Stimulated activated CD4-positive, alpha-beta T cell treated with anti-CD3 and anti-CD28 coated beads, Interleukin-1b, Interleukin-23, amount 100 ng/mL, for 48 hours (primary cell): Measurements from ENCODE around the gene HOXC12.

ENCODE experiments used
- DNase-seq: peaks from one replicate; pipeline ENCODE4 v3.0.0-alpha.2; 2020

The HOXC12 gene

DNA sequence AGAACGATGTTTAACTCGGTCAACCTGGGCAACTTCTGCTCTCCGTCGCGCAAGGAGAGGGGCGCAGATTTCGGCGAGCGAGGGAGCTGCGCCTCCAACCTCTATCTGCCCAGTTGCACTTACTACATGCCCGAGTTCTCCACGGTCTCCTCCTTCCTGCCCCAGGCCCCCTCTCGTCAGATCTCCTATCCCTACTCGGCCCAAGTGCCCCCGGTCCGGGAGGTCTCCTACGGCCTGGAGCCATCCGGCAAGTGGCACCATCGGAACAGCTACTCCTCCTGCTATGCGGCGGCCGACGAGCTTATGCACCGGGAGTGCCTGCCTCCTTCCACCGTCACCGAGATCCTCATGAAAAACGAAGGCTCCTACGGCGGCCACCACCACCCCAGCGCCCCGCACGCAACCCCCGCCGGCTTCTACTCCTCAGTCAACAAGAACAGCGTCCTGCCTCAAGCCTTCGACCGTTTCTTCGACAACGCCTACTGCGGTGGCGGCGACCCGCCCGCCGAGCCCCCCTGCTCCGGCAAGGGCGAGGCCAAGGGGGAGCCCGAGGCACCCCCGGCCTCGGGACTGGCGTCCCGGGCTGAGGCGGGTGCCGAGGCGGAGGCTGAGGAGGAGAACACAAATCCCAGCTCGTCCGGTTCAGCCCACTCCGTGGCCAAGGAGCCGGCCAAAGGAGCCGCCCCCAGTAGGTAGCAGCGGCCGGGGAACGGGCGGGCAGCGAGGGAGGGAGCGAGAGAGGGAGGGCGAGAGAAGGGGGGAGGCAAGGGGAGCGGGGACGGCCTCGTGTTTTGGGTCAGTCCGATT lies 18.7 kb downstream of the HOXC12 start:
- DNase-seq: no peak

DNA sequence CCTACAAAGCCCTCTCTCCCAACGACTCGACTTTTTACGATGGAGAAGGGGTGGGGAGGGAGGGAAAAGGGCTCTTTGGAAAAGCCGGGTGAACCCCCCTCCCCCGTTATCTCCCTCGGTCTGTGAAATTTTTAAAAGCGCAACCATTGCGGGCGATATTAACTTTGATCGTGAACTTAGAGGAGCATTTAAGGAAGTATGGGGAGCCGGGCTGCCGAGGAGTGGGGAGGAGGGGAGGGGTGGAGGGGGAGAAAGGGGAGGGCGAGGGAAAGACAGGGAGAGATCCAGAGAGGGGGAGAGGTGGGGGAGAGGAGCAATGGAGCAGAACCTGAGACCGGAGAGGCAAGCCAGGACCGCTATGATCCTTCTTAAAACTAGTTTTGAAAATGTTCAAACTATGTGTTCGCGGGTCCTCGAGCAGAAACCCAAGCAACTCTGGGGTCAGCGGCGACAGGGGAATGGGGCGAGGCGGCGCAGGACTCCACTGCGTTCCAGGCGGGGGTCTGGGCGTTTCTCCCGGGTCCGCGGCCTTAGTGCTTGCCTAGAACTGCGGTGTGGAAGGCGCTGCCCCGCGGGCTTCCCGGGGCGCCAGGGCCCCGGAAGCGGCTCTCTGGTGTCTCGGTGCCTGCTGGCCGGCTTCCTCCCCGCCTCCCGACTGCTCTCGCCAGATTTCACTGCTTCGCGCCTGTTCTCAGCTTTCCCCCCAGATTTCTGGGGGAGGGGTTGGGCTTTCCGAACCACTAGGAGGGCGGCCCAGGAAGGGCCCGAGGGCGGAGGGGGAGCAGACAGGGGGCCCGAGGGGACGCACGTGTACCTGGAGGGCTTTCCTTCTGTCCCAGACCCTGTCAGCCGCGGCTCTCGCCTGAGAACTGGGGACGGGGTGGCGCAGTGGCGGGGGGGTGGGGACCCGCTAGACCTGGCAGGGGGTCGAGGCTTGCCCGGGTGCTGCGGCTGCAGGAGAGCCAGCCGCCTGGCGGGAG lies 19.7 kb downstream of the HOXC12 start, which contains the start of gene HOTAIR:
HOTAIR (minus strand) TSS at position 871 of the 980 bp plus-strand sequence.
- no peak for DNase-seq

DNA sequence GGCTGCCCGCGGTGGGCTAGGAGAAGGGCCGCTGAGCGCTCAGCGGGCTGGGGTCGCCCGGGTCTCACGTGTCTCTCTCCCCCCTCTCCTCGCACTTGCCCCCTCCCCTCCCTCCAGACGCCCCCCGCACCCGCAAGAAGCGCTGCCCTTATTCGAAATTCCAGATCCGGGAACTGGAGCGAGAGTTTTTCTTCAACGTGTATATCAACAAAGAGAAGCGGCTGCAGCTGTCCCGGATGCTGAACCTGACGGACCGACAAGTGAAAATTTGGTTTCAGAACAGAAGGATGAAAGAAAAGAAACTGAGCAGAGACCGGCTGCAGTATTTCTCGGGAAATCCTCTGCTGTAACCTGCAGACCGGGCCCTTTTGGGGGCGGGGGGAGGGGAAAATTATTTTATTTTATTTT lies 20.4 kb downstream of the HOXC12 start:
- no peak for DNase-seq

DNA sequence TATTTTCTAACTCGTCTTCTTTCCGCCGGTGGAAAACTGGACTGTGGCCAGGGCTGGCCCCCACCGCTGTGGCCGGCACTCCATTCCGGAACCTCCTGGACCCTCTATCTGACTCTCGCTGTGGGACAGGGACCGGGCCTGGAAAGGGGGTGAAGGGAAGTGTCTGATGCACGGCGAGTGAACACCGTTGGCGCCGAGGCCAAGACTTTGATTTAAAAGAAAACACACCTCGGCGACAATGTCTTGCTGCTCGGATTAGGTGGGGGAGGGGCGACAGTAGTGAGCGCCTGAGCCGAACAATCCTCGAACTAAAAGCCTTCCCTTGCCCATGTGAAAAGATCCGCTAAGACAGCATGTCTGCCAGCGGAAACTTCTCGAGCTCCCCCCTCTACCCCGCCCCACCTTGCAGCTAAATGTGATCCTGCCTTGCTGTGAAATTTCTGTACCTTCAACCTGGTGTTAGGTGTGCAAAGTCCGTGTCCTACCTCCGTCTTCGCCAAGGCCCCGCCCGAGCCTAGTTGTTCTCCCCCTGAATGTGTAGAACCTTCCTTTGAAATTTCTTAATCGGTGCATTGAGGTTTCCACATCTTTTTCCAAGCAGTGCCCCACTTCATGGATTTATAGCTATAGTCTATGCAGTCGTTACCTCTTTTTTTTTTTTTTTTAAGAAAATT lies 20.9 kb downstream of the HOXC12 start:
- no peak for DNase-seq

DNA sequence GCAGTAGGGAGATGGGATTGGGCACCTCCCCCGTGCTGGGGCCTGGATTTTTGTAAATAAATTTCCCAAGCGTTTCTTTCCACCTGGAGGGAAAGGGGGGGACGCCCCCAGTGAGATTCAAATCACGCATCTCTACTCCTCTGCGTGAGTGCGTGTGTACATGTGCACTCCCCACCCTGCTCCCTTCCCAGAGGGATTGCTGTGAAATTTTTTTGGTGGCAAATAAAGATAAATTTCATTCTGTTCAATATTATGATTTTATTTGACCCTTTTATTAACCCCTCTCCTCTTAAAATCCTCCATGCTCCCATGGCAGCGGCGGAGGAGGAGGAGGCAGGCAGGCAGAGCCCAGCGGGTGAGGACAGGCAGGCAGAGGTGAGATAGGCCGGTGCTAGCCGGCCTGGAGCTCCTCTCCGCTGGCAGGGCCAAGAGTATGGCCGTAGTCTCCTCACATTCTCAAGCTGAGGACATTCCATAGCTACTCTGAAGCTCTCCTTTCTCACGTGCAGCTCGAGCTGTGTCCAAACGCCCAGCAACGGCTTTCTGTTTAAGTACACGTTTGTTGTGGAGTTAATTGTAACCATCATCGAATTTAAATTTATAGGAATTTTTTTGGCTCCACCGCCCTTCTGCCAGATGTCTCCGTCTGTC lies 21.6 kb downstream of the HOXC12 start:
- no peak for DNase-seq

DNA sequence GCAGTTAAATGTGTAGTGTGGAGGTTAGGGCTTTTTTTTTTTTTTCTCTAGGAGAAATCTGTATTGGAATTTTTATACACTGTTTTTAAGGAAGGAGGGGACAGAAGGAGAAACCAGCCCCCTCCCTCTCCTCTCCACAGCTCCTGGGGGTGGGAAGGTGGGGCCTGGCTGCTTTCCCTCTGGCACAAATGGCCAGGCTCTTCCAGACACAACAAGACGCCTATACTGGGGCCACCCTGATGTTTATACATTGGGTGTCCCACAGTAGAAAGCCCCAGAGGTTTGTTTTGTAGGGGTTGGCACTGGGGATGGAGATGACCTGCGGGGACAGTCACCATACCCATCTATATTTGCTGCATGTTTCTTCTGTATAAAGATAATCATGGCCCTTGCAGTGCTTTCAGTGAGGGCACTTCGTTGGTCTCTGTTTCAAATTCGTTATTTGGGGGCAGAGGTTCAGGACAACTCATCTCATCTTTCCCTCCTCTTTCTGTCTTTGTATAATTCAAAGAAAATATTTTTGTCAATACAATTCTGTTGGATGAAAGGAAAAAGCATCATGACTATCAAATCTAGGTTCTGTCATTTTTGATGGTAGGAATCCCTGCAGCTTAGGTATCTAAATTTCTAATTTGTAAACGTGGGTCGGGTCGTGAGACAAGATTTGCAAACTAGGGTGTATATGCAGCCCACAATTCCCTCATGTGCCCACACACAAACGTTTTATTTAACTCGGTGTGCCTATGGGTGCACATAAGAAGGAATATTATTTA lies 22.3 kb downstream of the HOXC12 start:
- no peak for DNase-seq

DNA sequence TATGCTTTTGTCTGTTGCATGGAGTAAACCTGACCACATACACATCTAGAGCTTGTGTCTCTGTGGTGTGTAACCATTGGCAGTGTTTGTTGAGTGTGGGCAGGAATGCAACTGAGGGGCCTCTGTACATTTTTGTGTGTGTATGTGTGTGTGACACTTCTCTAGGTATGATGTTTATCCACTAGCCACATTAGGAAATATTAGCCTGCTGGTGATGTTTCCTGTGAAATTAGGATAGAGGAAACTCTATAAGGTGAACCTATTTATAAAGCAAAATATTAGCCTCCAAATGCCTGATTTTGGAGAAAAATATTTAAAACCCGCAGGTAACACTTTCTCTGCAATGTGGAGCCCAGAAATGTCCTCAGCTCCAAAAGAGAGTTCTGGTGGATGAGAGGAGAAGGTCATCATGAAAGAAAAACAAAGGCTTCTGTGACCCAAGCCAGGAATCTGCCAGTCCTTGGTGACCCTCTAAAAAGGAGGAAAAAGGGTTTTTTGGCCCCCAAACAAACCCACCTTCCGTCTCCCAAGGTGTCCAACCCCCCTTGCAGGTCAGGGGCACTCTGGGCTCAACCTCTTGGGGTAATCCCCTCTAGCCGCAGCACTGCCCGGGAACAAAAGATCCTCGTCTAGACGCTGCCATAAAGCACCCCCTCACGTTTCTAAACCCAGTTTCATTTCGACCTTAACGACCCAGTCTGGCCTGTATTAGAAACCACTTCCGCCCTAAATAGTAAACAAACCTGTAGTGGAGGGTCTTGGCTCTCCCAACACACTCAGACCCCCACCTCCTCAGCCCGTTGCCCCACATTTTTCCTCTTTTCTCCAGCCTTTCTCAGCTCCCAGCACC lies 23.1 kb downstream of the HOXC12 start:
- DNase-seq: no peak

DNA sequence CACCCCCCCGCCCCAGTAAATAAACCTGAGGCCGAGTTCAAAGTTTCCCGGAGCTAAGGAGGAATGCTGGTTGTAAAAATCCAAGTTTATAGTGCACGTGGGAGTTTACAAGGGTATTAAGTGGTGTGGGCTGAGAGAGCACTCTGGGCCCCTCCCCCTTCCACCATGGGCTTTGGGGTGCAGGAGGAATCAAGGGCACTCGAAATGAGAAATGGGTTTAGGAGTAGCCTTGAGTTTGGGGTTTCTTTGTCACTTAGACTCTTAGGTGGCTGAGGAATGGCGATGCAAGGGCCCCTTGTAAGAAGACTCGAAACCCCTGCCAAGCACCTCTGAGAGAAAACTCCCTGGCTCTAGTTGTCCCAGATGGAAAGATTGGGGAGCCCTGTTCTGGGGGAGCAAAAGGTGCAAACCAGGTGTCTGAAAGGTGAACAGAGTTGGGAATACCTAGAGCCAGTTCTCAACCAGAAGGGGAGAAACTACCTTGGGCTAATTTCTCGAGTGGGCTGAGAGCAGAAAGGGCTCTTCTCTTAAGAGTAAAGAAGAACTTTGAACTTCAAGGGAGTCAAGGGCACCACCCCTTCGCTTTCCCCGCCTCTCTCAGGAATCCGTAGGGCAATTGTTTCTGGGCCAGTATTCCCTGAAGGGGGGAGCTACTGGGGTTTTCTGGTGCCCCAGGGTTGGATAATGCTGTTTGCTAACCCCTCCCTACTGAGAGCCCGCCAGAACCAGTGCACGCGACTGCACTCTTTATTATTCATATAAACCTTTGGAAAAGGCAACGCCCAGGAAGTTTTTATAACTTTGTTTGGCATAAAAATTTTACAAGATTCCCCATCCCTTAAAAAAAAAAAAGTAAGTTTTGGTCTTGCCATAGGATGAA lies 24.0 kb downstream of the HOXC12 start:
- no peak for DNase-seq

DNA sequence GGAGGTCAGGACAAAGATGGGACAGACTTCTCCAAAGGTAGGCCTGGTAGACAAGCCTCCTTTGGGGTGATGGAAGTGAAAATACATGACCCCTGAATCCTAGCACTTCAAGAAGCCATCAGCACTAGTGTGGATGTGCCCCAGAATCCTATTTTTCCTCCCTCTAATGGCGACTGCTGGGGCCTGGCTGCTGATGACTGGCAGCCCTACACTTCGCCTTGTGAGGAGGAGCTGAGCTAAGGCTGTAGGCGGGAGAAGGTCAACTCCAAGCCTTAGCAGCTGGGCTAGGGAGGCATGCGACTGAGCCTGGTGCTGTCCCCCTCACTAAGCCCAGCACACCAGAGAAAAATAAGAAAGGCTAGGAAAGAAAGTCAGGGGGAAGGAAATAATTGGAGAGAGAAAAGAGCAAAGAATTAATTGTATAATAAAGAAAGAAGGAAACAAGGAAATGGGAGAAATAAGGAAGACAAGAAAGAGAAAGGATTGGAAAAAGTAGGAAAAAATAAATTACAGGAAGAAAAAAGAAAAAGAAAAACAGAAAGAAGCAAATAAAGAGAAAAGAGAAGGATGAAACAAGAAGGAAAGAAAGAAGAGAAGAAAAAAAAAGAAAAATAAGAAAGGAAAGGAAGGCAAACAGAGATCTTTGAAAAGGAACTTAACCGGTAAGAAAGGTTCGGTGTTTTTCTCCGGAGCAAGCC lies 25.6 kb downstream of the HOXC12 start:
- no peak for DNase-seq

DNA sequence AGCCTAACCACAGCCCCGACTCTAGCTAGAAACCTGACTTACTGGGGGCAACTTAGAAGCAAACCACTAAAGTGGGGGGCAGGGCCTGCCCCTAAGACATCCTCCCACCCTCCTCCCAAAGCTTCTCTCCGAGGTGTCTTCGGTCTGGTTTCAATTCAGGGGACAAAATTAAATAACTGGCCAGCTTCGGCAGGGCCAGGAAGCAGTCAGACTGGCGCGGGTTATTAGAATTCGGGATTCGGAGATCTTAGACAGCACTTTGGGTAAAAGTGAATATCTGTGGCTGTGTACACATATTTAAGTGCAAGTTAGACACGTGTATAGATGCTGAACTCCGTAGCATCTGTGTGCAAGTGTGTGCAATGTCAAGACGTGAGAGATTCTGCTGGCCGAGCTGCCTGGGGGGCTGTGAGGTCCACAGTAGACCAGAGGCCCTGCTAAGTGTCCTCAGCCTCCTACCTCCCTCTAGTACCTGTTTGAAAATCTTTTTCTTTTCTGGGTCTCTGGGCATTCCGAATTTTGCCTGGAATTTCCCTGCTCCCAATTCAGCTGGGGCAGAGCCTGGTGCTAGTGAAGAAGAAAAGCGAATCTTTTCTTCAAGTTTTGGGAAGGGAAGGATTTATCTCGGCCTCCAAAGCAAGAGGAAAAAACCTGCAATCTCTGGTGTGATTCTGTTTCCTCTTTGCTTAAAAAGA lies 26.2 kb downstream of the HOXC12 start:
- DNase-seq: no peak

DNA sequence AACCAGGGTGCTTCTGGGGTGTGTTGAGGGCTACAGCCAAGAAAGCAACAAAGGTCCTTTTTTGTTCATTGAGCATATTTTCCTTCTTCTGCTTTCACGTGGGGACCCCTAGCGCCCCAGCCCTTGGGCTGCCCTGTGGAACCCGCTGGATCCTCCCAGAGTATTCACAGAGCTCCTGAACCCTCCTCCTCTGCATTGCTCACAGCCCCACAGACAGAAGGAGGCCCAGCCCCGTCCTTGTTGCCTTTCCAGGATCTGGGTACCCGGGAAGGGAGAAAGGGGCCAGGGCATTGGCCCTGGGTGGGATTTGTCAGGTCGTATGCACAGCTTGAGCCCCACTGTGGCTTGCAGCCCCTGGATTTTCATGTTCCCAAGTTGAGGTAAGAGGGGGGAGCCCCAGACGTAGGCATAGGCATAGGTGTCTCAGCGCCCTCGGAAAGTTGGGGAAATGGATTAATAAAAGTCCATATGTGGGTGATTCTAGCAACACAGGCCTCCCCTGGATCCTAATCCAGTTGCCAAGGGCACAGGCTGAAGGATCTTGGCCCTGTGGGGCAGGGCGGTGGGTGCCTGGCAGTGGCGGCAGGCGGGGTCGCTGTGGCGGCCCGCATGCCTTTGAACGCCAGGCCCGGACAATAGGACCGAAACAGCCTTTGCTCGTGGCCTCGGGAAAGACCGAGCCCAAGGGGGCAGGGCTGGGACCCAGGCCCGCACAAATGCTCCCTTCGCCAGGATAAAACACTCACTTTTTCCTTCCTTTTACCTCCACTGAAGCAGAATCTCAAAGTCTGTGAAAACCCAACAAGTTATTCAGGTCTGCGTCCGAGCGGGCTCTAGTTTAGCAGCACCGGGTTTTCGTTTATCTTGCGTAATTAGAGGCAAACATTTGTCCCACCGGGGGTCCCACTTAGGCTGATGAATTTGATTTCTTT lies 27.2 kb downstream of the HOXC12 start:
- DNase-seq: no peak

DNA sequence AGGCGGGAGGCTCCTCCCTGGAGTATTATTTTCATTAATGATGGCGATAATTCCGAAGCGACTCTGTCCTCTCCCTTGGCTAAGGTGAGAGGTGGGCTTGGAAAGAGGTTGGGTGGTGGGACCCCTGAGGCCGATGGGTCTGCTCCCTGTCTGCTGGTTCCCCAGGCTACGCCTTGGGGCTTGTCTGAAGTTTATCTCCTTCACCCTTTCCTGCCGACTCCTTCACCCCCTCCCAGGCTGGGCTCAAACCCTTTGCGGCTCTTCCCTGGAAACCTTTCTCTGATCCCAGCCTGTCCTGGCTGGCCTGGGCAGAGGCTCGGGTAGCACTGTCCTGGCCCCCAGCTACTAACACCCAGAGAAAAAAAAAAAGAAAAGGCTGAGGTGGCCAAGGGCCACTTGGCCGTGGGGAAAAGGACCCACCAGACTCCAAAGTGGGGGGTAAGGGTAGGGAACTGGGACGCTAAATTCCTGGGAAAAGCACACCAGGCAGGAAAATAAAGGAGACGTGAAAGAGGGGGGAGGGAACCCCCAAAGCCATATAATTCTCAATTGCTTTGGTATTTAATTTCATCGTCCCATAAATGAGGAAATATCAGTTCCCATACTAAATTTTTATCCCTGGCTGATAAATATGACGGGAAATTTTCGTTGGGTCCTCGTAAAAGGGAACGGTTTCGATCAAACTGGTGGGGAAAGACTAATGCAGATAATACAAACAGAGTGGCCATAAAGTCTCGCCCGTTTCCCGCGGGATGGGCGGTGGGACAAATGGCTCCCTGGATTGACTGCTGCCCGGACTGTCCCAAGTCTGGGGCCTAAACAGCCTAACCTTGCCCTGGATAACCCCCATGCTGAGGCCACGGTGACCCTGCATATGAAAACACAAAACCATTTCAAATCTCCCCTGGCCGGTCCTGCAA lies 28.2 kb downstream of the HOXC12 start:
- DNase-seq: no peak

DNA sequence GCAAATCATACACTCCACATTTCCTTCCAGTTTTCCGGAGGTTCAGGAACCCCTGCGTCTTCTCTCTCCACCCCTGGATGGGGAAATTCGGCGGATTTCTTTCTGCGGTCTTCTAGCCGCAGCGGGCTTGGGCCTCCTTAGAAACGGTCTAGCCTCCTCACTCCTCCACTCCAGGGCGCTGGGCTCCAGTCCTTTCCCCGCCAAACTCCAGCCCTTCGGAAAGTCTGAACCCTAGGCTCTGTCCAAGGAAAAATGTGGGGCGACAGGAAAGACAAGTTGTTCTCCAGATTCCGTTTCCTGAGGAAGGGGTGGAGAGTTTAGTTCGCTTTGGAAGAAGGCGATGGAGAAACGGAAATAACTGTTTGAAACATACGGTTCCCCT lies 28.9 kb downstream of the HOXC12 start:
- no peak for DNase-seq

DNA sequence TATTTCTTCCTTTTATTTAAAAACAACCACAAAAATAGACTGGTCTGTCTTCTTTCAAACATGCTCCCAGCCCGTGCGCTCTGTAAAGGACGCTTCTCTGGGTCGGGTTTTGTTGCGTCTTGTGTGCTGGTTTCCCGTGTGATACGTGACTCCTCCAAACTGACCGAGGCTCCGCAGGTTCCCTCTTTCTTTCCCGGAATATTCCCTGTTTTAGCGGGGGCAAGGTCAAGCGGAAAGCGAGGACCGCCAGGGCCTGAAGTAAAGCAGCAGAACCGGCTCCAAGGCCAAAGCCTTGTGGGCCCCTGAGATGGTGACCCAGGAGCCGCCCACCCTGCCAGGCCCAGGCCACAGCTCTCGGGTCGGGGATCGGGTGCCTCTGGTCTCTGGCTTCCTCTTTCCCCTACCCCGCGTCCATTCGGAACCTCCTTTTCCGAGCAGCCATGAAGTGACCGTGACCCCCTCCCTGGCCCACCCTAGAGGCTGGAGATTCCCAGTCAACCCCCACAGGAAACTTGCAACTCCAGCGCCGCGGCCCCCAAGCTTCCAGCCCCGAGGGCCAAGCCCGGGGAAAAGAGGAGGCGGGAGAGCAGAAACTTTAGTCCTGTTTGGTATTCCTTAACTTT lies 29.4 kb downstream of the HOXC12 start:
- no peak for DNase-seq

DNA sequence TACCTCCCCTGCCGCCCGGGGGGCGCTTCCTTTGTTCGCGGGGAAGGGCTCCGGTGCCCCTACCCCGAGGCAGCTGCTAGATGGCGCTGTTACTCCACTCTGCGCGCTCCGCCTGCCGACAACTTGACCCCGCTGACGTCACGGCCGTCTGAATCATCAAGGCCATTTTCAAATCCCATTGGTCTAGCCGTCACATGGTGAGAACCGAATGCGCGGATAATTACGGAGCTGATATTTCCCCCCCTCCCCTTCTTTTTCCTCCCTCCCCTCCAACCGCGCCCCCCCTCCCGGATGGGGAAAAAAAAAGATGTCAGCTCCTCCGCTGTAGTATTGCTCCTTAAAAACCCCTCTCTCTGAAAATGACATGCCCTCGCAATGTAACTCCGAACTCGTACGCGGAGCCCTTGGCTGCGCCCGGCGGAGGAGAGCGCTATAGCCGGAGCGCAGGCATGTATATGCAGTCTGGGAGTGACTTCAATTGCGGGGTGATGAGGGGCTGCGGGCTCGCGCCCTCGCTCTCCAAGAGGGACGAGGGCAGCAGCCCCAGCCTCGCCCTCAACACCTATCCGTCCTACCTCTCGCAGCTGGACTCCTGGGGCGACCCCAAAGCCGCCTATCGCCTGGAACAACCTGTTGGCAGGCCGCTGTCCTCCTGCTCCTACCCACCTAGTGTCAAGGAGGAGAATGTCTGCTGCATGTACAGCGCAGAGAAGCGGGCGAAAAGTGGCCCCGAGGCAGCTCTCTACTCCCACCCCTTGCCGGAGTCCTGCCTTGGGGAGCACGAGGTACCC lies 30.4 kb downstream of the HOXC12 start, which contains the start of gene HOXC10:
HOXC10 (plus strand) TSS at position 246 of the 791 bp plus-strand sequence; CDS start at position 360, 114 bp downstream.
- peak; percentile 91 for DNase-seq
